WTC11 (cell line): ENCODE data around the gene ULK4. TPM values are rescaled to one million over a fixed set of nuclear protein-coding genes. Genes with fewer than 3 reads are reported as not detected.
A peak's percentile ranks its signal among the peaks of the same experiment; 100 is the strongest.

Experiments used
- ATAC-seq: fragments of 200-7000 bp; cut with Tn5 transposase; 2 replicates; pipeline ENCODE4 v1.10.0; 2021; ENCODE audit warnings: mild to moderate bottlenecking, moderate library complexity
- CTCF ChIA-PET: fragments of 300-600 bp; sonication (Branson Sonifier 250); formaldehyde crosslinking; loops from one replicate; lab custom pipeline; 2021; ENCODE audit warnings: antibody characterized with exemption; lab: Charles Lee
- POLR2A ChIA-PET: fragments of 350-600 bp; sonication (Branson Sonifier 250); formaldehyde crosslinking; loops from one replicate; lab custom pipeline; 2021; ENCODE audit warnings: antibody characterized with exemption; lab: Charles Lee
- DNase-seq: peaks from one replicate; pipeline ENCODE4 v3.0.0; 2021; ENCODE audit warnings: low spot score
- H3K27ac Mint-ChIP-seq: 2 replicates; pipeline ENCODE4 v1.8.0; 2021; ENCODE audit warnings: mixed read lengths
- H3K27me3 Mint-ChIP-seq: 2 replicates; pipeline ENCODE4 v1.8.0; 2021; ENCODE audit warnings: low read depth, mild to moderate bottlenecking, moderate library complexity, mixed read lengths
- H3K36me3 Mint-ChIP-seq: 2 replicates; pipeline ENCODE4 v1.8.0; 2021; ENCODE audit warnings: mixed read lengths
- H3K4me1 Mint-ChIP-seq: 2 replicates; pipeline ENCODE4 v1.8.0; 2022; ENCODE audit warnings: mixed read lengths
- H3K4me3 Mint-ChIP-seq: 2 replicates; pipeline ENCODE4 v1.8.0; 2021; ENCODE audit warnings: mild to moderate bottlenecking, moderate library complexity, mixed read lengths
- H3K9me3 Mint-ChIP-seq: 2 replicates; pipeline ENCODE4 v1.8.0; 2021; ENCODE audit warnings: mixed read lengths
- ATF6 ChIP-seq: sonication (generic); formaldehyde crosslinking; IDR thresholded peaks from 2 replicates; pipeline ENCODE4 v1.8.1; 2023; ENCODE audit warnings: mild to moderate bottlenecking, missing genetic modification reagents
- CREB1 ChIP-seq: sonication (generic); formaldehyde crosslinking; IDR thresholded peaks from 2 replicates; pipeline ENCODE4 v1.8.0; 2023; ENCODE audit warnings: mild to moderate bottlenecking, missing genetic modification reagents
- ESRRA ChIP-seq: sonication (generic); formaldehyde crosslinking; IDR thresholded peaks from 2 replicates; pipeline ENCODE4 v1.8.1; 2022; ENCODE audit warnings: mild to moderate bottlenecking, missing genetic modification reagents, borderline replicate concordance
- FOXP1 ChIP-seq: sonication (generic); formaldehyde crosslinking; IDR thresholded peaks from 2 replicates; pipeline ENCODE4 v1.8.0; 2022; ENCODE audit warnings: missing genetic modification reagents, mild to moderate bottlenecking, moderate library complexity, borderline replicate concordance
- NR1H2 ChIP-seq: sonication (generic); formaldehyde crosslinking; IDR thresholded peaks from 2 replicates; pipeline ENCODE4 v1.9.0; 2021; ENCODE audit warnings: mild to moderate bottlenecking, moderate library complexity, missing genetic modification reagents
- RELA ChIP-seq: sonication (generic); formaldehyde crosslinking; IDR thresholded peaks from 2 replicates; pipeline ENCODE4 v1.8.1; 2022; ENCODE audit warnings: missing genetic modification reagents, mild to moderate bottlenecking, borderline replicate concordance
- SMAD4 ChIP-seq: sonication (generic); formaldehyde crosslinking; IDR thresholded peaks from 2 replicates; pipeline ENCODE4 v1.8.0; 2022; ENCODE audit warnings: mild to moderate bottlenecking, missing genetic modification reagents
- TP53 ChIP-seq: sonication (generic); formaldehyde crosslinking; IDR thresholded peaks from 2 replicates; pipeline ENCODE4 v1.8.1; 2023; ENCODE audit warnings: mild to moderate bottlenecking, missing genetic modification reagents
- USF2 ChIP-seq: sonication (generic); formaldehyde crosslinking; IDR thresholded peaks from 2 replicates; pipeline ENCODE4 v1.8.1; 2023; ENCODE audit warnings: mild to moderate bottlenecking, missing genetic modification reagents, moderate library complexity
- ZBTB43 ChIP-seq: sonication (generic); formaldehyde crosslinking; IDR thresholded peaks from 2 replicates; pipeline ENCODE4 v1.8.1; 2023; ENCODE audit warnings: mild to moderate bottlenecking, missing genetic modification reagents
- ZNF396 ChIP-seq: fragments of 250-450 bp; sonication (Bioruptor Pico); IDR thresholded peaks from 2 replicates; pipeline ENCODE4 v1.8.0; 2021; ENCODE audit warnings: mild to moderate bottlenecking, moderate library complexity, borderline replicate concordance
- total RNA-seq: library from RNA; stranded (reverse); gene quantifications from 3 replicates; pipeline ENCODE4 v1.2.3, GENCODE V29; 2021
- TF ChIP-seq, protein P1 (sequence below): sonication (generic); formaldehyde crosslinking; IDR thresholded peaks from 2 replicates; pipeline ENCODE4 v1.8.0; 2022; ENCODE audit warnings: mild to moderate bottlenecking, missing genetic modification reagents
- TF ChIP-seq, protein P2 (sequence below): sonication (generic); formaldehyde crosslinking; IDR thresholded peaks from 2 replicates; pipeline ENCODE4 v1.8.0; 2022; ENCODE audit warnings: mild to moderate bottlenecking, missing genetic modification reagents
- TF ChIP-seq, protein P3 (sequence below): fragments of 250-450 bp; sonication (Bioruptor Pico); IDR thresholded peaks from 2 replicates; pipeline ENCODE4 v2.1.2; 2022; ENCODE audit warnings: mild to moderate bottlenecking, moderate library complexity
- TF ChIP-seq, protein P4 (sequence below): sonication (generic); formaldehyde crosslinking; IDR thresholded peaks from 2 replicates; pipeline ENCODE4 v1.8.1; 2023; ENCODE audit warnings: mild to moderate bottlenecking, missing genetic modification reagents, moderate library complexity
- TF ChIP-seq, protein P5 (sequence below): fragments of 200-600 bp; IDR thresholded peaks from 2 replicates; pipeline ENCODE4 v1.8.0; 2022; ENCODE audit warnings: antibody characterized with exemption

Gene ULK4
- total RNA-seq, 1 experiment from 2014 or later: 9.2 TPM

DNA sequence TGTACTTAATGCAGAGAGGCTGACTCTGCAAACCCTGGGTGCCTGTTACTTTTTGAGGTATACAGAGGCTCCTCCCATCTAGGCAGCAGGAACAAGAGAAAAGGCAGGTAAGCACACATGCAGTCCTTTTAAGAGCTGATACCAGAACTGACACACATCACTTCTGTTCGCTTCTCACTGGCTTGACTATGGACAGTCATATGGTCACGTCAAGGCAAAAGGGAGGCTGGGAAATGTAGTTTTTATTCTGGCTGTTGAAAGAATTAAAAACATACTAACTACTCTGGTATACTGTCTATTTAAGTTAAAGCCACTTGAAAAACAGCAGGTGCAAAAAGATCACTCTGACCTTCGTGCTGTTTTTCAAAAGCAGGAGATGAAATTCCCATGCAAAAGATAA, 544.3 kb downstream of the ULK4 start:
- no peaks in the 10 kb centered on the region for H3K9me3 Mint-ChIP-seq
- ChIA-PET CTCF (no interaction called here), POLR2A (no interaction called here)
- ATAC-seq (no peak; the same call in 1 of the 2 replicates), DNase-seq (no peak)
- peaks cover 15% of the 10 kb centered on the region for H3K4me1 Mint-ChIP-seq
- no peak overlapping the region for H3K27ac Mint-ChIP-seq
- TF ChIP-seq, protein P1, sequence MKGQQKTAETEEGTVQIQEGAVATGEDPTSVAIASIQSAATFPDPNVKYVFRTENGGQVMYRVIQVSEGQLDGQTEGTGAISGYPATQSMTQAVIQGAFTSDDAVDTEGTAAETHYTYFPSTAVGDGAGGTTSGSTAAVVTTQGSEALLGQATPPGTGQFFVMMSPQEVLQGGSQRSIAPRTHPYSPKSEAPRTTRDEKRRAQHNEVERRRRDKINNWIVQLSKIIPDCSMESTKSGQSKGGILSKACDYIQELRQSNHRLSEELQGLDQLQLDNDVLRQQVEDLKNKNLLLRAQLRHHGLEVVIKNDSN (CRISPR knock-in tag): peak; percentile 35; the same call in 1 of the 2 replicates
- TF ChIP-seq CREB1: no peak
- TF ChIP-seq USF2 (CRISPR knock-in tag): peak; percentile 51; the same call in 1 of the 2 replicates
- H3K27me3 Mint-ChIP-seq: no peaks in the 10 kb centered on the region
- H3K4me3 Mint-ChIP-seq: no peak overlapping the region
- H3K36me3 Mint-ChIP-seq: no peaks in the 10 kb centered on the region

DNA sequence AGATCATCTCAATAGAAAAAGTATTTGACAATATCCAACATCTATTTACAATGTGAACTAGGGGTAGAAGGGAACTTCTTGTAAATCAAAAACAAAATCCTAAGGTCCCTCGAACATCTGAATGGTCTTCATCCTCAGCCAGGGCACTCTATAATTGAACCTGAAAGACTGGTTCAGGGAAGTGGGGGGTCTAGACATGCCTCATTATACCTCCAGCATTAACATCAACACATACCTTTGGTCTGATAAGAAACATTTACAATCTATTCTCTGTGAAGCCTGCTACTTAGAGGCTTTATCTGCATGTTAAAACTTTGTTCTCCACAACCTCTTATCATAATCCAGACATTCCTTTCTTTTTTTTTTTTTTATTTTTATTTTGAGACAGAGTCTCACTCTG, 550.8 kb downstream of the ULK4 start:
- CTCF ChIA-PET: no interaction called here
- TF ChIP-seq RELA (CRISPR knock-in tag): no peak
- no peak for TF ChIP-seq FOXP1 (CRISPR knock-in tag)
- TF ChIP-seq ZBTB43 (CRISPR knock-in tag): no peak
- TF ChIP-seq SMAD4: no peak
- TF ChIP-seq, protein P2, sequence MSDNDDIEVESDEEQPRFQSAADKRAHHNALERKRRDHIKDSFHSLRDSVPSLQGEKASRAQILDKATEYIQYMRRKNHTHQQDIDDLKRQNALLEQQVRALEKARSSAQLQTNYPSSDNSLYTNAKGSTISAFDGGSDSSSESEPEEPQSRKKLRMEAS (CRISPR knock-in tag): no peak
- TF ChIP-seq, protein P3, sequence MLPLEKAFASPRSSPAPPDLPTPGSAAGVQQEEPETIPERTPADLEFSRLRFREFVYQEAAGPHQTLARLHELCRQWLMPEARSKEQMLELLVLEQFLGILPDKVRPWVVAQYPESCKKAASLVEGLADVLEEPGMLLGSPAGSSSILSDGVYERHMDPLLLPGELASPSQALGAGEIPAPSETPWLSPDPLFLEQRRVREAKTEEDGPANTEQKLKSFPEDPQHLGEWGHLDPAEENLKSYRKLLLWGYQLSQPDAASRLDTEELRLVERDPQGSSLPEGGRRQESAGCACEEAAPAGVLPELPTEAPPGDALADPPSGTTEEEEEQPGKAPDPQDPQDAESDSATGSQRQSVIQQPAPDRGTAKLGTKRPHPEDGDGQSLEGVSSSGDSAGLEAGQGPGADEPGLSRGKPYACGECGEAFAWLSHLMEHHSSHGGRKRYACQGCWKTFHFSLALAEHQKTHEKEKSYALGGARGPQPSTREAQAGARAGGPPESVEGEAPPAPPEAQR: no peak
- TF ChIP-seq, protein P4, sequence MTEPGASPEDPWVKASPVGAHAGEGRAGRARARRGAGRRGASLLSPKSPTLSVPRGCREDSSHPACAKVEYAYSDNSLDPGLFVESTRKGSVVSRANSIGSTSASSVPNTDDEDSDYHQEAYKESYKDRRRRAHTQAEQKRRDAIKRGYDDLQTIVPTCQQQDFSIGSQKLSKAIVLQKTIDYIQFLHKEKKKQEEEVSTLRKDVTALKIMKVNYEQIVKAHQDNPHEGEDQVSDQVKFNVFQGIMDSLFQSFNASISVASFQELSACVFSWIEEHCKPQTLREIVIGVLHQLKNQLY: no peak
- TF ChIP-seq TP53: no peak
- no peak for TF ChIP-seq ZNF396 (CRISPR knock-in tag)
- TF ChIP-seq CREB1: no peak
- TF ChIP-seq, protein P5, sequence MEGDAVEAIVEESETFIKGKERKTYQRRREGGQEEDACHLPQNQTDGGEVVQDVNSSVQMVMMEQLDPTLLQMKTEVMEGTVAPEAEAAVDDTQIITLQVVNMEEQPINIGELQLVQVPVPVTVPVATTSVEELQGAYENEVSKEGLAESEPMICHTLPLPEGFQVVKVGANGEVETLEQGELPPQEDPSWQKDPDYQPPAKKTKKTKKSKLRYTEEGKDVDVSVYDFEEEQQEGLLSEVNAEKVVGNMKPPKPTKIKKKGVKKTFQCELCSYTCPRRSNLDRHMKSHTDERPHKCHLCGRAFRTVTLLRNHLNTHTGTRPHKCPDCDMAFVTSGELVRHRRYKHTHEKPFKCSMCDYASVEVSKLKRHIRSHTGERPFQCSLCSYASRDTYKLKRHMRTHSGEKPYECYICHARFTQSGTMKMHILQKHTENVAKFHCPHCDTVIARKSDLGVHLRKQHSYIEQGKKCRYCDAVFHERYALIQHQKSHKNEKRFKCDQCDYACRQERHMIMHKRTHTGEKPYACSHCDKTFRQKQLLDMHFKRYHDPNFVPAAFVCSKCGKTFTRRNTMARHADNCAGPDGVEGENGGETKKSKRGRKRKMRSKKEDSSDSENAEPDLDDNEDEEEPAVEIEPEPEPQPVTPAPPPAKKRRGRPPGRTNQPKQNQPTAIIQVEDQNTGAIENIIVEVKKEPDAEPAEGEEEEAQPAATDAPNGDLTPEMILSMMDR: no peak
- no peak for TF ChIP-seq ATF6
- no peak for TF ChIP-seq ESRRA (CRISPR knock-in tag)
- no peak for TF ChIP-seq NR1H2 (CRISPR knock-in tag)
- H3K4me1 Mint-ChIP-seq: peaks cover 7% of the 10 kb centered on the region; the same call in 1 of the 2 replicates

More for the DNA sequence above, 550.8 kb downstream of the ULK4 start:
- H3K4me3 Mint-ChIP-seq: no peak overlapping the region
- DNase-seq: no peak
- H3K27me3 Mint-ChIP-seq: no peaks in the 10 kb centered on the region
- ATAC-seq: no peak
- no peaks in the 10 kb centered on the region for H3K9me3 Mint-ChIP-seq
- no peak overlapping the region for H3K27ac Mint-ChIP-seq
- H3K36me3 Mint-ChIP-seq: no peaks in the 10 kb centered on the region
- POLR2A ChIA-PET: no interaction called here
